HEK293 (cell line): ENCODE results near the gene PLCG2.

Experiments
- CTCF ChIA-PET: fragments of 350-600 bp; formaldehyde crosslinking; extraction: SDS; loops from one replicate; lab custom pipeline; 2021; ENCODE audit warnings: antibody characterized with exemption; lab: Yijun Ruan, JAX
- POLR2A ChIA-PET: fragments of 300-600 bp; formaldehyde crosslinking; extraction: SDS; loops from one replicate; lab custom pipeline; 2020; ENCODE audit warnings: antibody characterized with exemption, inconsistent platforms; lab: Yijun Ruan, JAX
- H3K27ac ChIP-seq: fragments of 200-500 bp; sonication (Bioruptor generic); 2 replicates; pipeline ENCODE4 v1.5.1; 2014; ENCODE audit warnings: low read depth, low read length, control low read depth, inconsistent platforms; ENCODE audit errors: extremely low read depth
- H3K36me3 ChIP-seq, 2 experiments: fragments of 200-500 bp in 1 of 2; sonication (Bioruptor generic) in 1 of 2; 1 replicate in 1 of 2; 2 replicates in 1 of 2; pipeline ENCODE4 v1.5.1; 2014 to 2017; ENCODE audit warnings: inconsistent platforms in 2 of 2, low read length in 2 of 2; ENCODE audit not compliant: control insufficient read depth in 2 of 2, insufficient read depth in 1 of 2
- H3K4me1 ChIP-seq: fragments of 200-500 bp; sonication (Bioruptor generic); 2 replicates; pipeline ENCODE4 v1.5.1; 2014; ENCODE audit warnings: mild to moderate bottlenecking, low read length, inconsistent platforms; ENCODE audit not compliant: control insufficient read depth, insufficient read depth
- H3K4me3 ChIP-seq: 2 replicates; pipeline ENCODE4 v1.5.1; 2011; ENCODE audit warnings: low read depth, mild to moderate bottlenecking, control low read depth, low read length, moderate library complexity
- H3K9me3 ChIP-seq: fragments of 200-500 bp; sonication (Bioruptor generic); 2 replicates; pipeline ENCODE4 v1.5.1; 2014; ENCODE audit warnings: low read depth, low read length, inconsistent platforms; ENCODE audit not compliant: control insufficient read depth, insufficient read depth
- BCL11B ChIP-seq: fragments of 450-650 bp; formaldehyde crosslinking; IDR thresholded peaks from 2 replicates; pipeline ENCODE4 v1.5.1; 2016; ENCODE audit warnings: low read depth, missing biosample characterization, missing genetic modification characterization
- EGR2 ChIP-seq: fragments of 450-650 bp; formaldehyde crosslinking; IDR thresholded peaks from 2 replicates; pipeline ENCODE4 v1.5.1; 2016; ENCODE audit warnings: low read depth, missing biosample characterization, missing genetic modification characterization
- KLF10 ChIP-seq: fragments of 450-650 bp; IDR thresholded peaks from 2 replicates; pipeline ENCODE4 v1.5.1; 2018; ENCODE audit warnings: missing biosample characterization, mild to moderate bottlenecking, missing genetic modification characterization
- KLF9 ChIP-seq: fragments of 450-650 bp; formaldehyde crosslinking; IDR thresholded peaks from 2 replicates; pipeline ENCODE4 v1.5.1; 2016; ENCODE audit warnings: missing biosample characterization, missing genetic modification characterization, low read depth
- MEIS1 ChIP-seq: sonication (generic); formaldehyde crosslinking; IDR thresholded peaks from 2 replicates; pipeline ENCODE4 v1.8.1; 2022; ENCODE audit warnings: missing genetic modification reagents, mild to moderate bottlenecking, borderline replicate concordance
- OVOL3 ChIP-seq: fragments of 450-650 bp; formaldehyde crosslinking; IDR thresholded peaks from 2 replicates; pipeline ENCODE4 v1.5.1; 2016; ENCODE audit warnings: missing biosample characterization, missing genetic modification characterization
- PATZ1 ChIP-seq: fragments of 450-650 bp; formaldehyde crosslinking; IDR thresholded peaks from 2 replicates; pipeline ENCODE4 v1.5.1; 2016; ENCODE audit warnings: missing biosample characterization, missing genetic modification characterization
- PRDM1 ChIP-seq: fragments of 450-650 bp; formaldehyde crosslinking; IDR thresholded peaks from 2 replicates; pipeline ENCODE4; 2016; ENCODE audit warnings: missing biosample characterization, missing genetic modification characterization
- ZBTB1 ChIP-seq: fragments of 450-650 bp; formaldehyde crosslinking; IDR thresholded peaks from 2 replicates; pipeline ENCODE4 v1.5.1; 2016; ENCODE audit warnings: missing biosample characterization, missing genetic modification characterization
- ZBTB44 ChIP-seq: fragments of 450-650 bp; IDR thresholded peaks from 2 replicates; pipeline ENCODE4 v1.5.1; 2018; ENCODE audit warnings: missing biosample characterization, mild to moderate bottlenecking, missing genetic modification characterization
- ZBTB7A ChIP-seq: fragments of 450-650 bp; formaldehyde crosslinking; IDR thresholded peaks from 2 replicates; pipeline ENCODE4 v1.5.1; 2016; ENCODE audit warnings: low read depth, missing biosample characterization, missing genetic modification characterization
- ZFHX2 ChIP-seq: fragments of 450-650 bp; formaldehyde crosslinking; conservative IDR thresholded peaks from 2 replicates; pipeline ENCODE4 v1.5.1; 2016; ENCODE audit warnings: missing biosample characterization, missing genetic modification characterization
- ZFP41 ChIP-seq: fragments of 450-650 bp; formaldehyde crosslinking; IDR thresholded peaks from 2 replicates; pipeline ENCODE4 v1.5.1; 2016; ENCODE audit warnings: missing biosample characterization, missing genetic modification characterization, borderline replicate concordance
- ZNF140 ChIP-seq: fragments of 450-650 bp; formaldehyde crosslinking; IDR thresholded peaks from 2 replicates; pipeline ENCODE4 v1.5.1; 2016; ENCODE audit warnings: missing biosample characterization, missing genetic modification characterization
- ZNF155 ChIP-seq: fragments of 450-650 bp; formaldehyde crosslinking; IDR thresholded peaks from 2 replicates; pipeline ENCODE4 v1.5.1; 2016; ENCODE audit warnings: missing biosample characterization, missing genetic modification characterization
- ZNF2 ChIP-seq: fragments of 450-650 bp; formaldehyde crosslinking; IDR thresholded peaks from 2 replicates; pipeline ENCODE4 v1.5.1; 2016; ENCODE audit warnings: missing biosample characterization, missing genetic modification characterization
- ZNF26 ChIP-seq: fragments of 450-650 bp; formaldehyde crosslinking; IDR thresholded peaks from 2 replicates; pipeline ENCODE4 v1.5.1; 2016; ENCODE audit warnings: missing biosample characterization, missing genetic modification characterization
- ZNF302 ChIP-seq: fragments of 450-650 bp; formaldehyde crosslinking; IDR thresholded peaks from 2 replicates; pipeline ENCODE4 v1.5.1; 2016; ENCODE audit warnings: missing biosample characterization, missing genetic modification characterization, low read depth
- ZNF335 ChIP-seq: fragments of 450-650 bp; formaldehyde crosslinking; conservative IDR thresholded peaks from 2 replicates; pipeline ENCODE4 v1.5.1; 2016; ENCODE audit warnings: missing biosample characterization, missing genetic modification characterization
- ZNF366 ChIP-seq: fragments of 450-650 bp; formaldehyde crosslinking; conservative IDR thresholded peaks from 2 replicates; pipeline ENCODE4 v1.5.1; 2016; ENCODE audit warnings: missing biosample characterization, missing genetic modification characterization
- ZNF510 ChIP-seq: fragments of 450-650 bp; formaldehyde crosslinking; IDR thresholded peaks from 2 replicates; pipeline ENCODE4 v1.5.1; 2018; ENCODE audit warnings: mild to moderate bottlenecking, missing genetic modification characterization, missing biosample characterization; ENCODE audit not compliant: insufficient replicate concordance
- ZNF513 ChIP-seq: fragments of 450-650 bp; IDR thresholded peaks from 2 replicates; pipeline ENCODE4 v1.5.1; 2018; ENCODE audit warnings: missing biosample characterization, missing genetic modification characterization
- ZNF600 ChIP-seq: fragments of 450-650 bp; formaldehyde crosslinking; IDR thresholded peaks from 2 replicates; pipeline ENCODE4 v1.5.1; 2016; ENCODE audit warnings: missing biosample characterization, missing genetic modification characterization
- ZNF629 ChIP-seq: fragments of 450-650 bp; formaldehyde crosslinking; IDR thresholded peaks from 2 replicates; pipeline ENCODE4 v1.5.1; 2017; ENCODE audit warnings: missing biosample characterization, missing genetic modification characterization
- ZNF660 ChIP-seq: fragments of 450-650 bp; IDR thresholded peaks from 2 replicates; pipeline ENCODE4 v1.5.1; 2018; ENCODE audit warnings: missing biosample characterization, mild to moderate bottlenecking, missing genetic modification characterization
- ZNF707 ChIP-seq: fragments of 450-650 bp; formaldehyde crosslinking; IDR thresholded peaks from 2 replicates; pipeline ENCODE4 v1.5.1; 2016; ENCODE audit warnings: missing biosample characterization, missing genetic modification characterization
- ZNF747 ChIP-seq: fragments of 450-650 bp; formaldehyde crosslinking; IDR thresholded peaks from 2 replicates; pipeline ENCODE4 v1.5.1; 2016; ENCODE audit warnings: missing biosample characterization, missing genetic modification characterization

Gene PLCG2

GRCh38 chr16:81734632-81735434 lies 44.3 kb upstream of the PLCG2 start:
- ChIA-PET CTCF (interaction anchor here (0.5 to 2.6 kb wide), 4 partner anchors 10 to 530 kb away, joined by 3 to 11 read pairs (median 5); no protein-coding TSS in a partner anchor), POLR2A (no interaction called here)
- Histone ChIP-seq H3K27ac (no peak overlapping the region), H3K9me3 (no peaks in the 10 kb centered on the region), H3K4me3 (no peak overlapping the region), H3K36me3 (no peaks in the 10 kb centered on the region), H3K4me1 (no peaks in the 10 kb centered on the region)
- peak; percentile 73 for TF ChIP-seq ZFHX2
- TF ChIP-seq ZNF747, result no peak
- no peak for TF ChIP-seq BCL11B (tag by site-specific recombination)
- no peak for TF ChIP-seq ZNF140 (tag by site-specific recombination)
- TF ChIP-seq ZNF302 (tag by site-specific recombination), result no peak
- TF ChIP-seq EGR2 (tag by site-specific recombination), result peak; percentile 81
- no peak for TF ChIP-seq PRDM1 (tag by site-specific recombination)
- TF ChIP-seq KLF10 (tag by site-specific recombination), result no peak
- no peak for TF ChIP-seq MEIS1 (CRISPR knock-in tag)
- TF ChIP-seq ZBTB7A, result no peak
- no peak for TF ChIP-seq ZNF510 (tag by site-specific recombination)
- TF ChIP-seq ZNF600 (tag by site-specific recombination), result no peak
- no peak for TF ChIP-seq ZNF707 (tag by site-specific recombination)
- no peak for TF ChIP-seq ZNF155 (tag by site-specific recombination)
- no peak for TF ChIP-seq ZNF26 (tag by site-specific recombination)
- TF ChIP-seq ZBTB1 (tag by site-specific recombination), result no peak
- TF ChIP-seq OVOL3, result no peak

GRCh38 chr16:81737885-81738536 lies 41.1 kb upstream of the PLCG2 start:
- ChIA-PET CTCF (interaction anchor here (0.6 to 1.7 kb wide), 12 partner anchors 29 to 719 kb away, joined by 3 to 7 read pairs (median 4); no protein-coding TSS in a partner anchor), POLR2A (interaction anchor here (0.6 kb wide), 1 partner anchor 13 kb away, joined by 4 read pairs; no protein-coding TSS in a partner anchor)
- no peaks in the 10 kb centered on the region for H3K4me1 ChIP-seq
- H3K4me3 ChIP-seq, result no peak overlapping the region
- no peak overlapping the region for H3K27ac ChIP-seq
- no peaks in the 10 kb centered on the region for H3K36me3 ChIP-seq
- H3K9me3 ChIP-seq, result no peaks in the 10 kb centered on the region
- TF ChIP-seq KLF9 (tag by site-specific recombination), result peak; percentile 29; the same call in 1 of the 2 replicates
- 0 out of 2 replicates have a peak, but pooled peaks have one; percentile 15 for TF ChIP-seq ZNF629 (tag by site-specific recombination)
- TF ChIP-seq PRDM1 (tag by site-specific recombination), result no peak
- 0 out of 2 replicates have a peak, but pooled peaks have one; percentile 19 for TF ChIP-seq ZNF2 (tag by site-specific recombination)
- TF ChIP-seq ZFP41 (tag by site-specific recombination), result no peak
- TF ChIP-seq PATZ1 (tag by site-specific recombination), result peak; percentile 81
- TF ChIP-seq ZNF660, result peak; percentile 26; the same call in 1 of the 2 replicates
- 0 out of 2 replicates have a peak, but pooled peaks have one; percentile 10 for TF ChIP-seq ZNF366 (tag by site-specific recombination)
- TF ChIP-seq ZBTB44 (tag by site-specific recombination), result peak; percentile 59; the same call in 1 of the 2 replicates
- peak; percentile 53; the same call in 1 of the 2 replicates for TF ChIP-seq ZNF513
- peak; percentile 75 for TF ChIP-seq ZNF335 (tag by site-specific recombination)
